ENCODE measurements around the gene PFDN5. TPM values are rescaled to one million over a fixed set of nuclear protein-coding genes. Genes with fewer than 3 reads are reported as not detected.

The PFDN5 gene
- total RNA-seq: 233 and 253 TPM in 2 replicates

DNA sequence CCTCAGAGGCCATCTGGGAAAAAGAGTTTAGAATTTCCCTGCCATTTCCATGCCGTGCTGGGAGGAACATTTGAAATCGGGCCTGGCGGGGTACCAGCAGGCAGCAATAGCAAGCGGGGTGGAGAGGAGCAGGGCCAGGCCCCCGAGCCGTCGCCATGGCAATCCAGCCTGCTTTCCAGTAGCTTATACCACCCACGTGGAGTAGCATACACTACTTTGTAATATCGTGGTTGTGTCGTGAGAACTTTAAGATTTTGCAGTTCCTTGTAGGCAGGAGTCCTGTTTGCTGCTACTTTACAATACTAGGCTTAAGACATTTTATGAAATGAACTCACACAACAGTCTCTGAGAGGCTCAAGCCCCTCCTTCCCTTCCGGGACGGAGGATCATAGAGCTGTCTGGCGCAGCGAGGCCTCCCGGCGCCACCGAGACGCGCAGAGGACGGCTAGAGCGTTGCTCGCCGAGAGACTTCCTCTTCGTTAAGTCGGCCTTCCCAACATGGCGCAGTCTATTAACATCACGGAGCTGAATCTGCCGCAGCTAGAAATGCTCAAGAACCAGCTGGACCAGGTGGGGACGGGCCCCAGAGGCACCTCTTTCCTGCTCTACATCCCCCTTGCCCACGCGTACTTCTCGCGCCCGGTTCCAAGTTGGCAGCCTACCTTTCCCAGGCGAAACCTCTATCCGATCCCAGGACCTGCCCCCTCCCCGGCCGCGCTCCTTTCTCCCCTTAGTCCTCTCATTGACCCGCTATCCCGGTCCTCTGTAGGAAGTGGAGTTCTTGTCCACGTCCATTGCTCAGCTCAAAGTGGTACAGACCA is at the start of gene PFDN5:
Gene PFDN5 (plus strand): TSS at position 473 of the 821 bp plus-strand sequence. CDS start 26 bp downstream, at position 499.

GRCh38 chr12:53267999-53268629 is 27.2 kb upstream of the PFDN5 start, which contains the start of gene ESPL1:
Gene ESPL1 (plus strand): TSS chr12:53268299. CDS start chr12:53268767, 468 bp downstream.

GRCh38 chr12:53299454-53300180 is 4.3 kb downstream of the PFDN5 start, which contains the start of gene MYG1:
Gene MYG1 (plus strand): TSS chr12:53299695. CDS start chr12:53299738, 43 bp downstream.

GRCh38 chr12:53336181-53336681 is 40.9 kb downstream of the PFDN5 start, which contains the start of gene SP7:
Gene SP7 (minus strand): TSS chr12:53336354. CDS start chr12:53335646, 708 bp downstream.

Other genes starting within 250 kb of the PFDN5 start
- gene TNS2, start 245.5 kb upstream of the PFDN5 start, total RNA-seq: 77.1 and 80.6 TPM in 2 replicates
- 31.8 and 32.9 TPM in 2 replicates for gene SPRYD3, start 216.2 kb upstream of the PFDN5 start, total RNA-seq
- 162 and 237 TPM in 2 replicates for gene IGFBP6, start 197.9 kb upstream of the PFDN5 start, total RNA-seq
- gene SOAT2, start 192.1 kb upstream of the PFDN5 start, total RNA-seq: 0.49 TPM in 1 of 2 replicates, not detected in the other
- gene ZNF740, start 114.8 kb upstream of the PFDN5 start, total RNA-seq: 14.2 and 17.5 TPM in 2 replicates
- gene CSAD, start 114.6 kb upstream of the PFDN5 start, total RNA-seq: 13.2 and 14.1 TPM in 2 replicates
- 1.3 and 1.8 TPM in 2 replicates for gene ITGB7, start 88.3 kb upstream of the PFDN5 start, total RNA-seq
- gene RARG, start 63.3 kb upstream of the PFDN5 start, total RNA-seq: 76.4 and 105 TPM in 2 replicates
- gene ESPL1, start 27.2 kb upstream of the PFDN5 start, total RNA-seq: 1.6 and 1.8 TPM in 2 replicates
- 38.8 and 39.8 TPM in 2 replicates for gene MYG1, start 4.2 kb downstream of the PFDN5 start, total RNA-seq
- 32.1 and 33.5 TPM in 2 replicates for gene AAAS, start 26.1 kb downstream of the PFDN5 start, total RNA-seq
- gene SP7, start 40.8 kb downstream of the PFDN5 start, total RNA-seq: not detected in 2 replicates
- 62.8 and 68.2 TPM in 2 replicates for gene SP1, start 84.6 kb downstream of the PFDN5 start, total RNA-seq
- gene AMHR2, start 128.3 kb downstream of the PFDN5 start, total RNA-seq: not detected in 2 replicates
- 50.5 and 59.4 TPM in 2 replicates for gene PRR13, start 146.2 kb downstream of the PFDN5 start, total RNA-seq
- 257 and 260 TPM in 2 replicates for gene PCBP2, start 156.6 kb downstream of the PFDN5 start, total RNA-seq
- gene MAP3K12, start 203.9 kb downstream of the PFDN5 start, total RNA-seq: 51.5 and 53.5 TPM in 2 replicates
- 27.4 and 33.4 TPM in 2 replicates for gene TARBP2, start 205.7 kb downstream of the PFDN5 start, total RNA-seq
- not detected in 2 replicates for gene NPFF, start 211.9 kb downstream of the PFDN5 start, total RNA-seq